ENCODE data around the gene COL25A1.
"Not testable (repeated sequence)": the region's sequence is repeated elsewhere in the genome, so short reads cannot be mapped to it uniquely, and the experiment has no call there.

The COL25A1 gene

GRCh38 chr4:109174224-109174953, 128.1 kb downstream of the COL25A1 start:
- DNase-seq (ENCODE audit: low read depth in 3 of 3, low spot score in 1 of 3) = no peak

- no peak for DNase-seq (ENCODE audit: low read depth in 3 of 3, low spot score in 1 of 3)
Measured at GRCh38 chr4:109172301-109172700, 130.2 kb downstream of the COL25A1 start.

- no peak for DNase-seq (ENCODE audit: low read depth in 3 of 3, low spot score in 1 of 3)
Measured at GRCh38 chr4:109171070-109171469, 131.4 kb downstream of the COL25A1 start.

GRCh38 chr4:109169170-109169569, 133.3 kb downstream of the COL25A1 start:
- no peak for DNase-seq (ENCODE audit: low read depth in 3 of 3, low spot score in 1 of 3)

GRCh38 chr4:109166586-109166985, 135.9 kb downstream of the COL25A1 start:
- DNase-seq (ENCODE audit: low read depth in 3 of 3, low spot score in 1 of 3) = no peak

GRCh38 chr4:109166126-109166525, 136.3 kb downstream of the COL25A1 start:
- no peak for DNase-seq (ENCODE audit: low read depth in 3 of 3, low spot score in 1 of 3)

GRCh38 chr4:109164011-109164410, 138.4 kb downstream of the COL25A1 start:
- no peak for DNase-seq (ENCODE audit: low read depth in 3 of 3, low spot score in 1 of 3)

- no peak for DNase-seq (ENCODE audit: low read depth in 3 of 3, low spot score in 1 of 3)
Measured at GRCh38 chr4:109163493-109163892, 139.0 kb downstream of the COL25A1 start.

GRCh38 chr4:109162759-109163158, 139.7 kb downstream of the COL25A1 start:
- no peak for DNase-seq (ENCODE audit: low read depth in 3 of 3, low spot score in 1 of 3)

GRCh38 chr4:109160494-109160893, 142.0 kb downstream of the COL25A1 start:
- no peak for DNase-seq (ENCODE audit: low read depth in 3 of 3, low spot score in 1 of 3)

- DNase-seq (ENCODE audit: low read depth in 3 of 3, low spot score in 1 of 3) = no peak
Measured at GRCh38 chr4:109157696-109158095, 144.8 kb downstream of the COL25A1 start.

GRCh38 chr4:109157205-109157604, 145.3 kb downstream of the COL25A1 start:
- no peak for DNase-seq (ENCODE audit: low read depth in 3 of 3, low spot score in 1 of 3)

- DNase-seq (ENCODE audit: low read depth in 3 of 3, low spot score in 1 of 3) = no peak
Measured at GRCh38 chr4:109156356-109156755, 146.1 kb downstream of the COL25A1 start.

GRCh38 chr4:109155682-109156283, 146.7 kb downstream of the COL25A1 start:
- no peak for DNase-seq (ENCODE audit: low read depth in 3 of 3, low spot score in 1 of 3)

- no peak for DNase-seq (ENCODE audit: low read depth in 3 of 3, low spot score in 1 of 3)
Measured at GRCh38 chr4:109155084-109155483, 147.4 kb downstream of the COL25A1 start.

GRCh38 chr4:109154424-109154823, 148.0 kb downstream of the COL25A1 start:
- no peak for DNase-seq (ENCODE audit: low read depth in 3 of 3, low spot score in 1 of 3)

- DNase-seq (ENCODE audit: low read depth in 3 of 3, low spot score in 1 of 3) = no peak
Measured at GRCh38 chr4:109149836-109150235, 152.6 kb downstream of the COL25A1 start.

GRCh38 chr4:109148577-109149075, 153.8 kb downstream of the COL25A1 start:
- no peak for DNase-seq (ENCODE audit: low read depth in 3 of 3, low spot score in 1 of 3)

GRCh38 chr4:109147135-109147534, 155.3 kb downstream of the COL25A1 start:
- no peak for DNase-seq (ENCODE audit: low read depth in 3 of 3, low spot score in 1 of 3)

GRCh38 chr4:109146499-109146898, 156.0 kb downstream of the COL25A1 start:
- no peak for DNase-seq (ENCODE audit: low read depth in 3 of 3, low spot score in 1 of 3)

- not testable (repeated sequence) for DNase-seq (ENCODE audit: low read depth in 3 of 3, low spot score in 1 of 3)
Measured at GRCh38 chr4:109138125-109138524, 164.3 kb downstream of the COL25A1 start.

GRCh38 chr4:109134921-109135320, 167.5 kb downstream of the COL25A1 start:
- no peak for DNase-seq (ENCODE audit: low read depth in 3 of 3, low spot score in 1 of 3)

GRCh38 chr4:109134268-109134667, 168.2 kb downstream of the COL25A1 start:
- DNase-seq (ENCODE audit: low read depth in 3 of 3, low spot score in 1 of 3) = no peak

All from stimulated activated CD4-positive, alpha-beta T cell treated with anti-CD3 and anti-CD28 coated beads, TNF-alpha, amount 100 ng/mL, for 1 hour (primary cell).